IMR-90 (cell line): ENCODE results near the gene BASP1. TPM values are rescaled to one million over a fixed set of nuclear protein-coding genes. Genes with fewer than 3 reads are reported as not detected.

Experiments
- ATAC-seq: fragments of 200-7000 bp; cut with Tn5 transposase; 2 replicates; pipeline ENCODE4 v1.9.1; 2020; ENCODE audit warnings: low read depth, mild to moderate bottlenecking, moderate library complexity
- BruUV-seq: library from RNA; stranded (reverse); fragments of 400-500 nt; replicated peaks from 2 replicates; lab custom pipeline; 2021; lab: Mats Ljungman, UMichigan
- CTCF ChIA-PET: fragments of 300-600 bp; formaldehyde crosslinking; extraction: SDS; loops from one replicate; lab custom pipeline; 2021; ENCODE audit warnings: antibody characterized with exemption; lab: Yijun Ruan, JAX
- POLR2A ChIA-PET: fragments of 300-600 bp; sonication (Branson Sonifier 250); formaldehyde crosslinking; loops from one replicate; lab custom pipeline; 2022; ENCODE audit warnings: antibody characterized with exemption; ENCODE audit not compliant: unreplicated experiment; lab: Charles Lee
- DNase-seq: peaks from one replicate; pipeline ENCODE4 v3.0.0; 2013
- H2AFZ ChIP-seq: replicated peaks from 2 replicates; pipeline ENCODE3; 2013; ENCODE audit warnings: low read length, mild to moderate bottlenecking; ENCODE audit not compliant: poor library complexity
- H2AK5ac ChIP-seq: 2 replicates; pipeline ENCODE4 v1.6.1; 2013; ENCODE audit warnings: low read depth, low read length, inconsistent platforms
- H2AK9ac ChIP-seq: replicated peaks from 2 replicates; pipeline ENCODE3; 2013; ENCODE audit warnings: mild to moderate bottlenecking, low read depth, low read length, moderate library complexity; ENCODE audit not compliant: poor library complexity
- H2BK120ac ChIP-seq: 2 replicates; pipeline ENCODE4 v1.6.1; 2013; ENCODE audit warnings: low read depth, low read length, inconsistent platforms
- H2BK15ac ChIP-seq: 3 replicates; pipeline ENCODE4 v1.6.1; 2013; ENCODE audit warnings: low read depth, low read length, inconsistent platforms
- H2BK20ac ChIP-seq: 2 replicates; pipeline ENCODE4 v1.6.1; 2013; ENCODE audit warnings: low read depth, mild to moderate bottlenecking, inconsistent platforms, low read length, moderate library complexity
- H2BK5ac ChIP-seq: 2 replicates; pipeline ENCODE4 v1.6.1; 2013; ENCODE audit warnings: mild to moderate bottlenecking, low read depth, low read length, inconsistent platforms; ENCODE audit not compliant: poor library complexity, severe bottlenecking
- H3K14ac ChIP-seq: replicated peaks from 2 replicates; pipeline ENCODE4 v1.6.1; 2013; ENCODE audit warnings: low read depth, low read length, inconsistent platforms
- H3K18ac ChIP-seq: 2 replicates; pipeline ENCODE4 v1.6.1; 2013; ENCODE audit warnings: low read depth, low read length, control low read depth
- H3K23ac ChIP-seq: 2 replicates; pipeline ENCODE4 v1.6.1; 2013; ENCODE audit warnings: low read depth, low read length, inconsistent platforms
- H3K27ac ChIP-seq: 2 replicates; pipeline ENCODE4 v1.5.1; 2013; ENCODE audit warnings: mild to moderate bottlenecking, control low read depth, low read length; ENCODE audit not compliant: insufficient read depth
- H3K27me3 ChIP-seq: 2 replicates; pipeline ENCODE4 v1.6.1; 2013; ENCODE audit warnings: low read length; ENCODE audit not compliant: control insufficient read depth, insufficient read depth
- H3K36me3 ChIP-seq: 2 replicates; pipeline ENCODE4 v1.6.1; 2013; ENCODE audit warnings: low read length, mixed read lengths; ENCODE audit not compliant: control insufficient read depth, insufficient read depth
- H3K4ac ChIP-seq: 2 replicates; pipeline ENCODE4 v1.6.1; 2013; ENCODE audit warnings: low read depth, low read length, inconsistent platforms
- H3K4me1 ChIP-seq: 2 replicates; pipeline ENCODE4 v1.6.1; 2013; ENCODE audit warnings: low read length, mixed read lengths; ENCODE audit not compliant: control insufficient read depth, insufficient read depth
- H3K4me2 ChIP-seq: 2 replicates; pipeline ENCODE4 v1.6.1; 2013; ENCODE audit warnings: low read depth, mild to moderate bottlenecking, control low read depth, low read length, moderate library complexity
- H3K4me3 ChIP-seq: 2 replicates; pipeline ENCODE4 v1.5.1; 2013; ENCODE audit warnings: low read depth, mild to moderate bottlenecking, control low read depth, low read length, moderate library complexity; ENCODE audit not compliant: insufficient read depth
- H3K56ac ChIP-seq: 2 replicates; pipeline ENCODE4 v1.6.1; 2013; ENCODE audit warnings: low read length, inconsistent platforms; ENCODE audit not compliant: insufficient read depth; ENCODE audit errors: extremely low read depth
- H3K79me1 ChIP-seq, 2 experiments: 2 replicates each; pipeline ENCODE4 v1.6.1; 2013; ENCODE audit warnings: low read length in 2 of 2, inconsistent platforms in 1 of 2, low read depth in 1 of 2
- H3K9ac ChIP-seq: 2 replicates; pipeline ENCODE4 v1.6.1; 2013; ENCODE audit warnings: low read depth, low read length, control low read depth
- H3K9me1 ChIP-seq: 2 replicates; pipeline ENCODE4 v1.6.1; 2013; ENCODE audit warnings: low read length, inconsistent platforms; ENCODE audit not compliant: insufficient read depth
- H3K9me3 ChIP-seq: 2 replicates; pipeline ENCODE4 v1.6.1; 2013; ENCODE audit warnings: low read length; ENCODE audit not compliant: control insufficient read depth, insufficient read depth
- H4K20me1 ChIP-seq: 2 replicates; pipeline ENCODE4 v1.6.1; 2013; ENCODE audit warnings: low read length, inconsistent platforms; ENCODE audit not compliant: insufficient read depth
- H4K5ac ChIP-seq: 2 replicates; pipeline ENCODE4 v1.6.1; 2013; ENCODE audit warnings: mild to moderate bottlenecking, low read depth, low read length, control low read depth
- H4K8ac ChIP-seq, 2 experiments: 2 replicates each; pipeline ENCODE4 v1.6.1; 2013; ENCODE audit warnings: low read depth in 2 of 2, low read length in 2 of 2, control low read depth in 1 of 2, inconsistent platforms in 1 of 2
- H4K91ac ChIP-seq: 2 replicates; pipeline ENCODE4 v1.6.1; 2013; ENCODE audit warnings: low read depth, low read length, inconsistent platforms; ENCODE audit not compliant: insufficient read depth
- CEBPB ChIP-seq: IDR thresholded peaks from 2 replicates; pipeline ENCODE4 v1.6.1; 2012; ENCODE audit warnings: low read depth, low read length, improper control_type of control experiment
- NFE2L2 ChIP-seq: fragments of 150-350 bp; IDR thresholded peaks from 2 replicates; pipeline ENCODE4 v1.6.1; 2016; ENCODE audit warnings: low read depth, mild to moderate bottlenecking, low read length
- WGBS, 2 experiments: methylation state at CpG; one replicate each; pipeline versions ENCODE4 v1.1.5 to v1.1.7; 2013; ENCODE audit warnings: missing lambda C conversion rate in 2 of 2; ENCODE audit not compliant: insufficient read length in 1 of 2; ENCODE audit errors: extremely low coverage in 2 of 2; 5-methylcytosine and 5-hydroxymethylcytosine counted together
- dilution Hi-C: fragments of 300-500 bp; cut with HindIII; formaldehyde crosslinking; loops from one replicate; pipeline ENCODE4 v1.14.3; 2018; ENCODE audit warnings: low sequenced_read_pairs; ENCODE audit not compliant: unreplicated experiment
- in situ Hi-C: fragments of 300-500 bp; cut with MboI; formaldehyde crosslinking; loops from 3 replicates; pipeline ENCODE4 v1.14.3; 2019; ENCODE audit warnings: low sequenced_read_pairs, inconsistent platforms, mixed read lengths
- intact Hi-C: fragments of 100-400 bp; cut with micrococcal nuclease; formaldehyde crosslinking; loops from 2 replicates; pipeline ENCODE4 v1.10.0; 2022
- polyA plus RNA-seq, 3 experiments: library from polyadenylated mRNA; depleted of rRNA; stranded (reverse); fragments of >200 nt; gene quantifications; 2 replicates each; pipeline ENCODE4 v1.2.3, GENCODE V29; 2012; ENCODE audit warnings: low replicate concordance in 1 of 3
- total RNA-seq: library from RNA; depleted of rRNA; stranded (reverse); fragments of >200 nt; gene quantifications from 2 replicates; pipeline ENCODE4 v1.2.3, GENCODE V29; 2012

The BASP1 gene
- total and polyA plus RNA-seq, 2 of the 4 experiments (the other 2 are of a cell fraction), result 39.6 to 103 TPM

- peak overlapping the region; percentile 97 for H3K4ac ChIP-seq
- H3K4me3 ChIP-seq, result no peak overlapping the region
- H2BK120ac ChIP-seq, result peak overlapping the region; percentile 98
- intact Hi-C loops (no loop called here), in situ Hi-C loops (loop anchor here (10.0 kb wide), 1 partner anchor 176 kb away; no protein-coding TSS in a partner anchor), dilution Hi-C loops (loop anchor here (25.0 kb wide), 1 partner anchor 393 kb away; no protein-coding TSS in a partner anchor)
- peak overlapping the region; percentile 95 for H2BK15ac ChIP-seq
- H4K91ac ChIP-seq, result peak overlapping the region; percentile 98
- H3K4me1 ChIP-seq, result peaks cover 30% of the 10 kb centered on the region
- peak overlapping the region; percentile 54 for H3K9ac ChIP-seq
- DNase-seq (no peak), ATAC-seq (no peak)
- H3K27me3 ChIP-seq, result no peaks in the 10 kb centered on the region
- peak overlapping the region; percentile 91 for H3K23ac ChIP-seq
- peak overlapping the region; percentile 99 for H2AK5ac ChIP-seq
- H3K56ac ChIP-seq, result peak overlapping the region; percentile 83
- peak overlapping the region; percentile 98 for H2BK5ac ChIP-seq
- POLR2A ChIA-PET, result no interaction called here
- H2AK9ac ChIP-seq, result no peak overlapping the region
- peak overlapping the region; percentile 85 for H3K14ac ChIP-seq
- H4K5ac ChIP-seq, result peak overlapping the region; percentile 92
- no peaks in the 10 kb centered on the region for H3K9me3 ChIP-seq
- H2AFZ ChIP-seq, result peak overlapping the region; percentile 39
- no CpG with 5 or more reads among the region's 6 CpGs for WGBS, 2 experiments
- no TSS peak for BruUV-seq
- H3K27ac ChIP-seq, result peak overlapping the region; percentile 92
- TF ChIP-seq NFE2L2, result no peak
- 0 out of 2 replicates have a peak, but pooled peaks have one; percentile 23 for TF ChIP-seq CEBPB
- H3K18ac ChIP-seq, result peak overlapping the region; percentile 98
- H4K20me1 ChIP-seq, result no peaks in the 10 kb centered on the region
- peak overlapping the region; percentile 89 to 95 for H4K8ac ChIP-seq
- no peak overlapping the region for H3K4me2 ChIP-seq
- H3K36me3 ChIP-seq, result no peaks in the 10 kb centered on the region
- CTCF ChIA-PET, result interaction anchor here (1.6 kb wide), 1 partner anchor 47 kb away, joined by 5 read pairs; no protein-coding TSS in a partner anchor
- H3K79me1 ChIP-seq, result peaks cover 10 to 33% of the 10 kb centered on the region in 2 experiments; a peak in 3 of 4 replicates
- peak overlapping the region; percentile 97 for H2BK20ac ChIP-seq
- peaks cover 19% of the 10 kb centered on the region for H3K9me1 ChIP-seq
These were observed 37.0 kb upstream of the BASP1 start for GRCh38 chr5:17180330-17180843.
